K562 (cell line): Measurements from ENCODE around the gene BORCS8. TPM values are rescaled to one million over a fixed set of nuclear protein-coding genes. Genes with fewer than 3 reads are reported as not detected.

ENCODE experiments used
- CBFB ChIP-seq: sonication (generic); formaldehyde crosslinking; IDR thresholded peaks from 2 replicates; pipeline ENCODE4 v1.4.0; 2020; ENCODE audit warnings: mild to moderate bottlenecking, missing genetic modification reagents
- CREBBP ChIP-seq: IDR thresholded peaks from one replicate; pipeline ENCODE4 v1.6.1; 2012; ENCODE audit warnings: low read depth, mild to moderate bottlenecking, control low read depth, inconsistent platforms, low read length
- ELF4 ChIP-seq: fragments of 450-650 bp; formaldehyde crosslinking; IDR thresholded peaks from 2 replicates; pipeline ENCODE4 v1.4.0; 2022; ENCODE audit warnings: missing genetic modification characterization
- ETV5 ChIP-seq: sonication (generic); formaldehyde crosslinking; IDR thresholded peaks from 2 replicates; pipeline ENCODE4 v1.4.0; 2020; ENCODE audit warnings: low read depth, mild to moderate bottlenecking, missing genetic modification reagents
- ETV6 ChIP-seq, 3 experiments: fragments of 150-350 bp in 1 of 3; sonication (generic) in 1 of 3; formaldehyde crosslinking in 1 of 3; IDR thresholded peaks; 2 replicates each; pipeline versions ENCODE4 v1.6.1 to v1.8.0; 2014 to 2022; ENCODE audit warnings: borderline replicate concordance in 2 of 3, low read depth in 2 of 3, antibody characterized with exemption in 1 of 3, low read length in 1 of 3, mild to moderate bottlenecking in 1 of 3, missing genetic modification reagents in 1 of 3
- HDGF ChIP-seq: fragments of 450-650 bp; IDR thresholded peaks from 2 replicates; pipeline ENCODE4 v1.6.1; 2016
- NFE2L1 ChIP-seq: fragments of 450-650 bp; IDR thresholded peaks from 2 replicates; pipeline ENCODE4 v1.6.1; 2016; ENCODE audit warnings: missing genetic modification characterization, low read depth, mild to moderate bottlenecking, missing compliant biosample characterization, moderate library complexity, borderline replicate concordance
- NFIC ChIP-seq: fragments of 450-650 bp; IDR thresholded peaks from 2 replicates; pipeline ENCODE4 v1.6.1; 2017; ENCODE audit warnings: mild to moderate bottlenecking, inconsistent platforms
- NR1H2 ChIP-seq: sonication (generic); formaldehyde crosslinking; IDR thresholded peaks from 2 replicates; pipeline ENCODE4 v1.4.0; 2020; ENCODE audit warnings: mild to moderate bottlenecking, missing genetic modification reagents
- PHF8 ChIP-seq: fragments of 200-600 bp; sonication (generic); IDR thresholded peaks from 2 replicates; pipeline ENCODE4 v1.6.1; 2012; ENCODE audit warnings: mixed run types, mild to moderate bottlenecking, inconsistent platforms, low read length, moderate library complexity, borderline replicate concordance
- PPARD ChIP-seq: fragments of 250-450 bp; sonication (Bioruptor Pico); IDR thresholded peaks from 2 replicates; pipeline ENCODE4 v1.8.0; 2022; ENCODE audit warnings: inconsistent platforms, mild to moderate bottlenecking, moderate library complexity
- SMAD3 ChIP-seq: fragments of 450-650 bp; formaldehyde crosslinking; conservative IDR thresholded peaks from 2 replicates; pipeline ENCODE4 v1.4.0; 2020; ENCODE audit warnings: mild to moderate bottlenecking
- SRSF9 ChIP-seq: fragments of 200-400 bp; formaldehyde crosslinking; IDR thresholded peaks from 2 replicates; pipeline ENCODE4 v1.6.1; 2017; ENCODE audit warnings: low read depth, low read length, borderline replicate concordance
- ZNF23 ChIP-seq: fragments of 250-450 bp; sonication (Bioruptor Pico); IDR thresholded peaks from 2 replicates; pipeline ENCODE4 v1.4.0; 2020; ENCODE audit warnings: mild to moderate bottlenecking
- ZNF41 ChIP-seq: fragments of 250-450 bp; sonication (Bioruptor Pico); conservative IDR thresholded peaks from 2 replicates; pipeline ENCODE4 v1.4.0; 2020; ENCODE audit warnings: mild to moderate bottlenecking
- ZNF436 ChIP-seq: fragments of 250-450, 450-650 bp; sonication (Bioruptor Pico); formaldehyde crosslinking; IDR thresholded peaks from 2 replicates; pipeline ENCODE4 v1.7.0; 2020; ENCODE audit warnings: mild to moderate bottlenecking
- ZNF444 ChIP-seq: fragments of 250-450 bp; sonication (Bioruptor Pico); IDR thresholded peaks from 2 replicates; pipeline ENCODE4 v1.4.0; 2020; ENCODE audit warnings: mild to moderate bottlenecking, moderate library complexity
- ZNF696 ChIP-seq: fragments of 250-450 bp; sonication (Bioruptor Pico); conservative IDR thresholded peaks from 2 replicates; pipeline ENCODE4 v1.4.0; 2020; ENCODE audit warnings: mild to moderate bottlenecking, moderate library complexity
- polyA plus RNA-seq, 8 experiments: library from polyadenylated mRNA; depleted of rRNA in 4 of 8; stranded (reverse) in 5 of 8; unstranded in 3 of 8; fragments of >200 nt; fragmentation: Nextera tagmentation in 2 of 8; fragmentation: Illumina TruSeq in 1 of 8; extraction: Ambion mirVana in 2 of 8; extraction: Trizol in 1 of 8; gene quantifications; 2 replicates each; pipeline versions ENCODE4 v1.2.1 to v1.2.3, GENCODE V29; 2011 to 2014; ENCODE audit warnings: inconsistent platforms in 1 of 8, missing spikeins in 1 of 8
- total RNA-seq, 7 experiments: library from RNA; depleted of rRNA in 6 of 7; stranded (reverse); fragments of >200 nt in 6 of 7; fragmentation: Illumina TruSeq in 2 of 7; extraction: Trizol in 2 of 7; gene quantifications; 2 replicates each; pipeline versions ENCODE4 v1.2.1 to v1.2.3, GENCODE V29; 2011 to 2021; ENCODE audit warnings: low replicate concordance in 1 of 7
- TF ChIP-seq, protein P1 (sequence below): fragments of 450-650 bp; IDR thresholded peaks from 2 replicates; pipeline ENCODE4 v1.6.1; 2017; ENCODE audit warnings: mild to moderate bottlenecking, moderate library complexity
- TF ChIP-seq, protein P2 (sequence below): fragments of 450-650 bp; formaldehyde crosslinking; IDR thresholded peaks from 2 replicates; pipeline ENCODE4 v1.4.0; 2020; ENCODE audit warnings: mild to moderate bottlenecking, moderate library complexity
- TF ChIP-seq, protein P3 (sequence below): fragments of 250-450 bp; sonication (Bioruptor Pico); IDR thresholded peaks from 2 replicates; pipeline ENCODE4 v1.4.0; 2020

Gene BORCS8
- total and polyA plus RNA-seq, 9 of the 15 experiments (the other 6 are each of a cell fraction or from before 2014, with no cell fraction given): 4.6 to 33.6 (median 16.3) TPM

DNA sequence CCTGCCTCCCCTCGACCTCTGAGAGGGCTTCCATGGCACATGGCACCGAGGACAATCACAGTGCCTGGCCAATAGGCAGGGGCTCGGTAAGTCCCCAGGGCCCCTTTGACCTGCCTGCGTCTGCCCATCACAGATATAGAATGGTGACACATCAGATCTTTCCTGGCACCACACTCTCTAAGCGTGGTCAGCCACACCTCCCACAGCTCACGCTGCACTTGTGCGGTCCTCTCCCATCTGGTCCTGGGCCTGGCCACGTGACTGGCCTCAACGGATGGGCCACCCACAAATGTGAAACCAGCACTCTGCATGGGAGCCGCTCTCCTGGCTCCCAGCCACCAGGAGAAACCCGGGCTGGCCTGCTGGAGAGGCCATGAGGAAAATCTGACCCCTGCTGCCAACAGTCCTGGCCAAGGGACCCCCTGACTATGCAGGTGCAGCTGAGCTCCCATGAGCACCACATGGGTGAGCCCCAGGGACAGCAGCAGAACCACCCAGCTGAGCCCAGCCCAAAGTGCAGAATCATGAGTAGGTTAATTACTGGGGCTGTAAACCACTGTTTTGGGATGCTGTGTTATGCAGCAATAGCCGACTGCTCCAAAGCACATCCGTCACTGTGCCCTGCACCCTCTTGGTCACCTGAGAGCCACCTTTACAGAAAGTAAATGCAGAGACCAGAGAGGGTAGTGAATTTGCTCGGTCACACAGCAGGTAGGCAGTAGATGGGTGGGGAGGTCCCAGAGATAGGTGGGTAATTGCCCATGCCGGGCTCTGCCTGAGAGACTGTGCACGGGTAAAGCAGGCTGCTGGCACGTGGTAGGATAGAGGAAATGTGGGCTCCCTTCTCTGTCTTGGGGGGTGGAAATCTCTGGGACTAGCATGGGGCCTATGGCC lies 12.2 kb downstream of the BORCS8 start (continued):
- TF ChIP-seq ELF4 (CRISPR knock-in tag) (no peak), ZNF444 (no peak), CREBBP (no peak), PPARD (CRISPR knock-in tag) (no peak), CBFB (CRISPR knock-in tag) (no peak), ETV5 (CRISPR knock-in tag) (no peak), ZNF696 (no peak), SRSF9 (no peak), SMAD3 (CRISPR knock-in tag) (no peak), NR1H2 (CRISPR knock-in tag) (no peak), NFIC (peak; percentile 49; the same call in 1 of the 2 replicates), HDGF (no peak), ZNF23 (CRISPR knock-in tag) (no peak), ZNF436 (CRISPR knock-in tag) (no peak), NFE2L1 (tag) (no peak), ZNF41 (CRISPR knock-in tag) (no peak), PHF8 (no peak), ETV6 (IDR thresholded peaks at IDR 0.05; ENCODE audit: borderline replicate concordance in 1 of 2, low read depth in 2 of 2, low read length in 1 of 2) (no peak), ETV6 (CRISPR knock-in tag; IDR thresholded peaks at IDR 0.05; ENCODE audit: borderline replicate concordance) (no peak)
- TF ChIP-seq, protein P1, sequence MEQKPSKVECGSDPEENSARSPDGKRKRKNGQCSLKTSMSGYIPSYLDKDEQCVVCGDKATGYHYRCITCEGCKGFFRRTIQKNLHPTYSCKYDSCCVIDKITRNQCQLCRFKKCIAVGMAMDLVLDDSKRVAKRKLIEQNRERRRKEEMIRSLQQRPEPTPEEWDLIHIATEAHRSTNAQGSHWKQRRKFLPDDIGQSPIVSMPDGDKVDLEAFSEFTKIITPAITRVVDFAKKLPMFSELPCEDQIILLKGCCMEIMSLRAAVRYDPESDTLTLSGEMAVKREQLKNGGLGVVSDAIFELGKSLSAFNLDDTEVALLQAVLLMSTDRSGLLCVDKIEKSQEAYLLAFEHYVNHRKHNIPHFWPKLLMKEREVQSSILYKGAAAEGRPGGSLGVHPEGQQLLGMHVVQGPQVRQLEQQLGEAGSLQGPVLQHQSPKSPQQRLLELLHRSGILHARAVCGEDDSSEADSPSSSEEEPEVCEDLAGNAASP: no peak
- TF ChIP-seq, protein P2, sequence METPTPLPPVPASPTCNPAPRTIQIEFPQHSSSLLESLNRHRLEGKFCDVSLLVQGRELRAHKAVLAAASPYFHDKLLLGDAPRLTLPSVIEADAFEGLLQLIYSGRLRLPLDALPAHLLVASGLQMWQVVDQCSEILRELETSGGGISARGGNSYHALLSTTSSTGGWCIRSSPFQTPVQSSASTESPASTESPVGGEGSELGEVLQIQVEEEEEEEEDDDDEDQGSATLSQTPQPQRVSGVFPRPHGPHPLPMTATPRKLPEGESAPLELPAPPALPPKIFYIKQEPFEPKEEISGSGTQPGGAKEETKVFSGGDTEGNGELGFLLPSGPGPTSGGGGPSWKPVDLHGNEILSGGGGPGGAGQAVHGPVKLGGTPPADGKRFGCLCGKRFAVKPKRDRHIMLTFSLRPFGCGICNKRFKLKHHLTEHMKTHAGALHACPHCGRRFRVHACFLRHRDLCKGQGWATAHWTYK (CRISPR knock-in tag): no peak
- TF ChIP-seq, protein P3, sequence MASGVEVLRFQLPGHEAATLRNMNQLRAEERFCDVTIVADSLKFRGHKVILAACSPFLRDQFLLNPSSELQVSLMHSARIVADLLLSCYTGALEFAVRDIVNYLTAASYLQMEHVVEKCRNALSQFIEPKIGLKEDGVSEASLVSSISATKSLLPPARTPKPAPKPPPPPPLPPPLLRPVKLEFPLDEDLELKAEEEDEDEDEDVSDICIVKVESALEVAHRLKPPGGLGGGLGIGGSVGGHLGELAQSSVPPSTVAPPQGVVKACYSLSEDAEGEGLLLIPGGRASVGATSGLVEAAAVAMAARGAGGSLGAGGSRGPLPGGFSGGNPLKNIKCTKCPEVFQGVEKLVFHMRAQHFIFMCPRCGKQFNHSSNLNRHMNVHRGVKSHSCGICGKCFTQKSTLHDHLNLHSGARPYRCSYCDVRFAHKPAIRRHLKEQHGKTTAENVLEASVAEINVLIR (CRISPR knock-in tag): no peak
